ENCODE data around the gene ADAMTS16.

Gene ADAMTS16

DNA sequence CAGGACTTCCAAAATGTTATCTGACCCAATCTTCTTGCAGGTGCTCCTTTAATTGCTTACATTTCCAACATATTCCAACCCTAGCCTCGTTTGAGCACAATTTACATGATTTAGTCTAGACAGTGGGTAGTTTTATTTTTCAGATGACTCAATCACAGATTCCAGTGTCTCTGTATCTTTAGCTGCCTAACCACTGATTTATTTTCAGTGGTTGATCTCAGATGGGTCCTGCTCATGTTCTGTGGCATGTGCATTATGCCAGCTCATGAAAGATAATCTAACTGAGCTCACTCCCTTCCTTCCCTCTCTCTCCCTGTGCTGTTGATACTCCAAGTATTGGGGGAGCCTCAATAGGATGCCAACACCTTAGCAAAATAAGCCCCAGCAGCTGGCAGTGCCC, 176.2 kb downstream of the ADAMTS16 start:
- no peak for ATAC-seq
- TF ChIP-seq, protein P1, sequence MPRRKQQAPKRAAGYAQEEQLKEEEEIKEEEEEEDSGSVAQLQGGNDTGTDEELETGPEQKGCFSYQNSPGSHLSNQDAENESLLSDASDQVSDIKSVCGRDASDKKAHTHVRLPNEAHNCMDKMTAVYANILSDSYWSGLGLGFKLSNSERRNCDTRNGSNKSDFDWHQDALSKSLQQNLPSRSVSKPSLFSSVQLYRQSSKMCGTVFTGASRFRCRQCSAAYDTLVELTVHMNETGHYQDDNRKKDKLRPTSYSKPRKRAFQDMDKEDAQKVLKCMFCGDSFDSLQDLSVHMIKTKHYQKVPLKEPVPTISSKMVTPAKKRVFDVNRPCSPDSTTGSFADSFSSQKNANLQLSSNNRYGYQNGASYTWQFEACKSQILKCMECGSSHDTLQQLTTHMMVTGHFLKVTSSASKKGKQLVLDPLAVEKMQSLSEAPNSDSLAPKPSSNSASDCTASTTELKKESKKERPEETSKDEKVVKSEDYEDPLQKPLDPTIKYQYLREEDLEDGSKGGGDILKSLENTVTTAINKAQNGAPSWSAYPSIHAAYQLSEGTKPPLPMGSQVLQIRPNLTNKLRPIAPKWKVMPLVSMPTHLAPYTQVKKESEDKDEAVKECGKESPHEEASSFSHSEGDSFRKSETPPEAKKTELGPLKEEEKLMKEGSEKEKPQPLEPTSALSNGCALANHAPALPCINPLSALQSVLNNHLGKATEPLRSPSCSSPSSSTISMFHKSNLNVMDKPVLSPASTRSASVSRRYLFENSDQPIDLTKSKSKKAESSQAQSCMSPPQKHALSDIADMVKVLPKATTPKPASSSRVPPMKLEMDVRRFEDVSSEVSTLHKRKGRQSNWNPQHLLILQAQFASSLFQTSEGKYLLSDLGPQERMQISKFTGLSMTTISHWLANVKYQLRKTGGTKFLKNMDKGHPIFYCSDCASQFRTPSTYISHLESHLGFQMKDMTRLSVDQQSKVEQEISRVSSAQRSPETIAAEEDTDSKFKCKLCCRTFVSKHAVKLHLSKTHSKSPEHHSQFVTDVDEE (CRISPR knock-in tag; IDR thresholded peaks at IDR 0.05): no peak
- TF ChIP-seq ESRRG (CRISPR knock-in tag; IDR thresholded peaks at IDR 0.05) (no peak), ZNF8 (CRISPR knock-in tag; IDR thresholded peaks at IDR 0.05) (no peak), ZFP30 (CRISPR knock-in tag; IDR thresholded peaks at IDR 0.05) (no peak), ZC3H10 (CRISPR knock-in tag; IDR thresholded peaks at IDR 0.05) (no peak)

DNA sequence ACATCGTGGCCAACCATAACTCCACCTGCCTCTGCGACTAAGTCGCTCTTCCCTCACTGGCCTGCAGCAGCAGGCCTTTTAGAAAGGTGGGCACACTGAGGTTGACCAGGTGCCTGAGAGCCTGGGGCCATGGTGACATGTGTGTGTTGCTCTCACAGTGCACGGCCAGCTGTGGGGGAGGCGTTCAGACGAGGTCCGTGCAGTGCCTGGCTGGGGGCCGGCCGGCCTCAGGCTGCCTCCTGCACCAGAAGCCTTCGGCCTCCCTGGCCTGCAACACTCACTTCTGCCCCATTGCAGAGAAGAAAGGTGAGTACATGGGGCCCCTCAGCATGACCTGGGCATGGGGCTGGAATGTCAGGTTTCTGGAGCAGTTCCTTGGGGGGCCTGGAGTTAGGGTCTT, 177.8 kb downstream of the ADAMTS16 start:
- TF ChIP-seq ARNTL (CRISPR knock-in tag; IDR thresholded peaks at IDR 0.05; ENCODE audit: borderline replicate concordance, low read depth) (no peak), ZFP3 (CRISPR knock-in tag; IDR thresholded peaks at IDR 0.05) (no peak), BACH2 (CRISPR knock-in tag; IDR thresholded peaks at IDR 0.05; ENCODE audit: borderline replicate concordance) (no peak), ISL1 (CRISPR knock-in tag; IDR thresholded peaks at IDR 0.05) (no peak), CSDC2 (CRISPR knock-in tag; IDR thresholded peaks at IDR 0.05) (no peak), ZFP30 (CRISPR knock-in tag; IDR thresholded peaks at IDR 0.05) (no peak), GLIS3 (CRISPR knock-in tag; IDR thresholded peaks at IDR 0.05) (no peak), SNAI2 (CRISPR knock-in tag; IDR thresholded peaks at IDR 0.05) (no peak), OSR1 (CRISPR knock-in tag; IDR thresholded peaks at IDR 0.05) (no peak)
- no peak for ATAC-seq

DNA sequence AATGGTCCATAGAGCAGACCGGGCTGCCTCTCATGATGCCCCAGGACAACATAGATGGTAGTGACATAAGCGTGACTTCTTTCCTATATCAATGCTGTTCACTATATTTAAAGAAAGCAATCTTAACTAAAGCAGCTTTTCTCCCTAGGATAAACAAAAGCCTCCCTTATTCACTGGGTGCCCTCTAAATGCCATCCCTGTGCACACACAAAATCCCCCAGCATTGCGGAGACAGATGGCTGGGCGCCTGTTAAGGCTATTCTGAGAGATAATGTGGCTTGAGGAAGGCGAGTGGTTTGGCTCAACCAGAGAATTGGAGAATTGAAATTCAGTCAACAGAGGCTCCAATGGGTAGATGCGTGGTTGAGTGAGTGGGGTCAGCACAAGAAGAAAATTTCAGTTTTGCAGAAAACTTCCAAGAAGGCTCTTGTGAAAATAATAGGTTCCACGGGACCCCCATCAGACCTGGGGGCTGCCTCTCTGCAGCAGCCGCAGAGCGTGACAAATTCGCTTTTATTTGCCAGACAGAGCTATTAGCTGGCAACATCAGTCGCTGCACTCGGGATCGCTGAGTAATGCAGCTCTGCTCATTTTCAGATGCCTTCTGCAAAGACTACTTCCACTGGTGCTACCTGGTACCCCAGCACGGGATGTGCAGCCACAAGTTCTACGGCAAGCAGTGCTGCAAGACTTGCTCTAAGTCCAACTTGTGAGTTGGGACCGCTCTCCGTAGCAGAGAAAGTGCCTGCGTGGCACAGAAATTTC, 178.5 kb downstream of the ADAMTS16 start:
- TF ChIP-seq ZFP3 (CRISPR knock-in tag; IDR thresholded peaks at IDR 0.05) (no peak), ZC3H10 (CRISPR knock-in tag; IDR thresholded peaks at IDR 0.05) (no peak), ZNF70 (CRISPR knock-in tag; IDR thresholded peaks at IDR 0.05) (no peak)
- no peak for ATAC-seq

DNA sequence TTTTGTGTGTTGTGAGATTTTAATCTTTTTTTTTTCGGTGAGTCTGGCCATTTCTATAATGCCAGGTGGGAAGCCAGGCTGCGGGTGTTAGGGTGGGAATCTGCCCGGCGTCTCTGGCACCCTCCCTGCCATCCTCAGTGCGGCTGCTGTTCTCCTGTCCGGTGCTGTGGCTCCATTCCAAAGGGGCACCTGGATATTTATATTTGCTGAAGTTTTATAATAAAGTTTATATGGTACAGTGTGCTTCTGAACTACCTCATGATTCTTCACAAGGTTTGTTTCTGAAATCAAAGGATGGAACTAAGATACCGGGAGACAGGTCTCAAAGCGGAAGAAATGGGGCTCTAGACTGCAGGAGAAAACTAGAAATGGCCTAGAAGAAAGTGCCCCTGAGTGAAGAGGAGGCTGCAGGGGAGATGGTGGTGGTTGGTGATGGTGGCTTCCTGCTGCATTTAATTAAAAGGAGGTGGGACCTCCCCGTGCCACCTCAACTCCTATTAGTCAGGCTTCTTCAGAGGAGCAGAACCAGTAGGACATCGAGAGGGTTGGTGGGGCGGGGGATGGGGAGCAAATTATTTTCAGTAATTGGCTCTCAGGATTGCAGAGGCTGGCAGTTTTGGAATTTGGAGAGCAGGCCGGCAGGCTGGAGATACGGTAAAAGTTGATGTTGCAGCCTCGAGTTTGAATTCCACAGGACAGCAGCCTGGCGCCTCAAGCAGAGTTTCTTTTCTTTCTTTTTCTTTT, 180.1 kb downstream of the ADAMTS16 start:
- ATAC-seq: no peak
- TF ChIP-seq PPARA (CRISPR knock-in tag; IDR thresholded peaks at IDR 0.05; ENCODE audit: borderline replicate concordance): no peak
- TF ChIP-seq, protein P2, sequence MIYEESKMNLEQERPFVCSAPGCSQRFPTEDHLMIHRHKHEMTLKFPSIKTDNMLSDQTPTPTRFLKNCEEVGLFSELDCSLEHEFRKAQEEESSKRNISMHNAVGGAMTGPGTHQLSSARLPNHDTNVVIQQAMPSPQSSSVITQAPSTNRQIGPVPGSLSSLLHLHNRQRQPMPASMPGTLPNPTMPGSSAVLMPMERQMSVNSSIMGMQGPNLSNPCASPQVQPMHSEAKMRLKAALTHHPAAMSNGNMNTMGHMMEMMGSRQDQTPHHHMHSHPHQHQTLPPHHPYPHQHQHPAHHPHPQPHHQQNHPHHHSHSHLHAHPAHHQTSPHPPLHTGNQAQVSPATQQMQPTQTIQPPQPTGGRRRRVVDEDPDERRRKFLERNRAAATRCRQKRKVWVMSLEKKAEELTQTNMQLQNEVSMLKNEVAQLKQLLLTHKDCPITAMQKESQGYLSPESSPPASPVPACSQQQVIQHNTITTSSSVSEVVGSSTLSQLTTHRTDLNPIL (CRISPR knock-in tag; IDR thresholded peaks at IDR 0.05; ENCODE audit: low read depth): no peak
- no peak for TF ChIP-seq RARB (CRISPR knock-in tag; IDR thresholded peaks at IDR 0.05)
- TF ChIP-seq ZNF565 (CRISPR knock-in tag; conservative IDR thresholded peaks at IDR 0.05; ENCODE audit: low read depth): no peak
- no peak for TF ChIP-seq SNAI2 (CRISPR knock-in tag; IDR thresholded peaks at IDR 0.05)

DNA sequence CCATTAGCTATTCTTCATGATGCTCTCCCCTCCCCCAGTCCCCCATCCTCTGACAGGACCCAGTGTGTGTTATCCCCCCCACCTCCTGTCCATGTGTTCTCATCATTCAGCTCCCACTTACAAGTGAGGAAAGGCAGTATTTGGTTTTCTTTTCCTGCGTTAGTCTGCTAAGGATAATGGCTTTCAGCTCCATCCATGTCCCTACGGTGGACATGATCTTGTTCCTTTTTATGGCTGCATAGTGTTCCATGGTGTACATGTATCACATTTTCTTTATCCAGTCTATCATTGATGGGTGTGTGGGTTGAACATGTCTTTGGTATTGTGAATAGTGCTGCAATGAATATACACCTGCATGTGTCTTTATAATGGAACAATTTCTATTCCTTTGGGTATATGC, 181.0 kb downstream of the ADAMTS16 start:
- ATAC-seq: no peak
- TF ChIP-seq GLIS3 (CRISPR knock-in tag; IDR thresholded peaks at IDR 0.05): no peak
- TF ChIP-seq ZFP30 (CRISPR knock-in tag; IDR thresholded peaks at IDR 0.05): no peak
- no peak for TF ChIP-seq ISL1 (CRISPR knock-in tag; IDR thresholded peaks at IDR 0.05)
- no peak for TF ChIP-seq PPARA (CRISPR knock-in tag; IDR thresholded peaks at IDR 0.05; ENCODE audit: borderline replicate concordance)
- no peak for TF ChIP-seq ZNF8 (CRISPR knock-in tag; IDR thresholded peaks at IDR 0.05)
- TF ChIP-seq TOX (CRISPR knock-in tag; IDR thresholded peaks at IDR 0.05; ENCODE audit: borderline replicate concordance): no peak
- no peak for TF ChIP-seq OSR1 (CRISPR knock-in tag; IDR thresholded peaks at IDR 0.05)
- no peak for TF ChIP-seq ZC3H10 (CRISPR knock-in tag; IDR thresholded peaks at IDR 0.05)
- TF ChIP-seq ZFP3 (CRISPR knock-in tag; IDR thresholded peaks at IDR 0.05): no peak
- no peak for TF ChIP-seq ESRRG (CRISPR knock-in tag; IDR thresholded peaks at IDR 0.05)

DNA sequence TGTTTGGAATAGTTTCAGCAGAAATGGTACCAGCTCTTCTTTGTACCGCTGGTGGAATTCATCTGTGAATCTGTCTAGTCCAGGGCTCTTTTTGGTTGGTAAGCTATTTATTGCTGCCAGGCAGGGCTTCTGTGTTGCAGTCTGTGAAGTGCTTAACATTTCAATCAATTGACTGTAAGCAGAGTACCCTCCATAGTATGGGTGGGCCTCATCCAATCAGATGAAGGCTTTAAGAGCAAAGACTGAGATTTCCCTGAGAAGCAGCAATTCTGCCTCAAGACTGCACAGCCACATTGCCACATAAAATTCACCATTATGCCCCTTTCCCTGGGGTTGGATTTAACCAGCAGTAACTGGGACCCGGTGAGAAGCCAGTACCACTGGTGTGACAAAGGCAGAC, 183.4 kb downstream of the ADAMTS16 start:
- no peak for TF ChIP-seq ZNF70 (CRISPR knock-in tag; IDR thresholded peaks at IDR 0.05)
- TF ChIP-seq ZNF565 (CRISPR knock-in tag; conservative IDR thresholded peaks at IDR 0.05; ENCODE audit: low read depth): no peak

More for the DNA sequence above, 183.4 kb downstream of the ADAMTS16 start:
- ATAC-seq: no peak

Measured in SK-N-SH treated with all-trans-retinoic acid at 6 μM for 48 hours (cell line).